ENCODE measurements around the gene ASS1.

GRCh38 chr9:130548103-130548502 lies 103.3 kb downstream of the ASS1 start:
- TF ChIP-seq JUN (IDR thresholded peaks at IDR 0.05) (no peak), CTCF (IDR thresholded peaks at IDR 0.05) (no peak), RAD21 (conservative IDR thresholded peaks at IDR 0.05 in 1 of 2, IDR thresholded peaks at IDR 0.05 in 1 of 2) (no peak), BCL3 (IDR thresholded peaks at IDR 0.05) (no peak), EP300 (IDR thresholded peaks at IDR 0.05) (no peak), HES2 (IDR thresholded peaks at IDR 0.05) (no peak), NPAS2 (CRISPR knock-in tag; IDR thresholded peaks at IDR 0.05; ENCODE audit: borderline replicate concordance) (no peak), REST (IDR thresholded peaks at IDR 0.05) (no peak), POLR2A (IDR thresholded peaks at IDR 0.05; ENCODE audit: low read length) (no peak)

All from A549 (cell line).